Pancreas (tissue), 10 donors: Measurements from ENCODE around the gene FASTK. TPM values are rescaled to one million over a fixed set of nuclear protein-coding genes. Genes with fewer than 3 reads are reported as not detected.
A peak's percentile ranks its signal among the peaks of the same experiment; 100 is the strongest.

Source experiments
- ATAC-seq, 4 donors: fragments of 200-7000 bp; cut with Tn5 transposase; one replicate each; pipeline versions ENCODE4 v1.8.0 to v1.9.1; 2020; ENCODE audit warnings: mild to moderate bottlenecking in 4 of 4, moderate library complexity in 4 of 4
- DNase-seq, 6 donors: peaks; one replicate each; pipeline ENCODE4 v3.0.0-alpha.2; 2020
- FAIRE-seq: peaks from 2 replicates; lab custom pipeline; 2012; peaks lifted over from hg19 to GRCh38; lab: Jason Lieb, UNC
- H3K27ac ChIP-seq, 4 donors: fragments of 200-600 bp; sonication (generic); 1 replicate in 3 of 4; 2 replicates in 1 of 4; pipeline versions ENCODE4 v1.5.0 to v1.8.0; 2020
- H3K27me3 ChIP-seq, 4 donors: fragments of 200-600 bp; one replicate each; pipeline ENCODE4 v1.8.0; 2021
- H3K36me3 ChIP-seq, 3 donors: fragments of 200-600 bp; sonication (generic) in 1 of 3; one replicate each; pipeline versions ENCODE4 v1.5.0 to v1.8.0; 2020 to 2021
- H3K4me1 ChIP-seq, 3 donors: fragments of 200-600 bp; one replicate each; pipeline ENCODE4 v1.8.0; 2021
- H3K4me3 ChIP-seq, 4 donors: fragments of 200-600 bp; sonication (generic) in 2 of 4; one replicate each; pipeline versions ENCODE4 v1.5.0 to v1.8.0; 2020 to 2021
- H3K9me3 ChIP-seq, 4 donors: fragments of 200-600 bp; one replicate each; pipeline ENCODE4 v1.8.0; 2021
- WGBS, 2 donors: extraction: QIAGEN DNeasy Blood & Tissue Kit; methylation state at CpG; one replicate each; pipeline ENCODE4 v1.1.7; 2013; 5-methylcytosine and 5-hydroxymethylcytosine counted together
- intact Hi-C, 3 donors: fragments of 100-400 bp; cut with DNase I; formaldehyde crosslinking; loops; one replicate each; pipeline versions ENCODE4 v1.11.1 to v1.14.2; 2022
- polyA plus RNA-seq, 2 donors: library from polyadenylated mRNA; stranded (reverse); fragments of 200-250 nt; gene quantifications; one replicate each; pipeline ENCODE4 v1.2.3, GENCODE V29; 2013
- total RNA-seq, 6 donors: library from RNA; stranded (reverse); fragmentation: NEBNext Ultra II Directional in 4 of 6; extraction: Animal tissue kit (Norgen Biotek cat#: 25700) in 4 of 6; gene quantifications; one replicate each; pipeline versions ENCODE4 v1.2.1 to v1.2.4, GENCODE V29; 2021 to 2023
- TF ChIP-seq, protein P1 (sequence below), 4 donors: fragments of 200-600 bp; sonication (generic) in 3 of 4; IDR thresholded peaks; one replicate each; pipeline versions ENCODE4 v1.5.0 to v1.8.0; 2021; ENCODE audit warnings: antibody characterized with exemption in 4 of 4
- donor health status: healthy with polysubstance abuse.
- donor health status: DM: no; HTN: no; CAD: no; lungs with moderate emphysema.
- donor health status: DM: no; HTN: no; CAD: no.
- donor health status: control.
- donor health status: control.
- donor health status: Bipolar disorder and iron deficiency.
- donor health status: DM: yes; HTN: yes; CAD: no.
- donor health status: DM: no; HTN: no; CAD: no.
- donor health status: DM: no; HTN: no; CAD: no.
- donor health status: DM: yes; HTN: yes; CAD: no.

Gene FASTK
- total and polyA plus RNA-seq, 8 donors: 23.5 to 265 (median 40.0) TPM

DNA sequence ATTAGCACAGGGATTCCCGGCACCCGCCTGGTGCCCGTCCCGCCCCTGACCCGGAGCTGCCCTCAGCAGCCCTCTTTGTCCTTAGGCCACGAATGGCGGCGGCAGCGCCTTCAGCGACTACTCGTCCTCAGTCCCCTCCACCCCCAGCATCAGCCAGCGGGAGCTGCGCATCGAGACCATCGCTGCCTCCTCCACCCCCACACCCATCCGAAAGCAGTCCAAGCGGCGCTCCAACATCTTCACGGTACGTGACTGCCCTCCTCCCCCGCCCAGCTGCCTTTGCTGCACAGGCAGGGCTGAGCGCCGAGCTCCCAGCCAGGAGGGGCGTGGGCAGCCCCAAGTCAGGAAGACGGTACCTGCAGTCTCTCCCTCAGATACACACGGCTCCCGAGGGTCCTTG is 39.3 kb upstream of the FASTK start:
- Histone ChIP-seq H3K4me3 (no peak overlapping the region), H3K27ac (no peak overlapping the region), H3K9me3 (no peaks in the 10 kb centered on the region), H3K27me3 (no peaks in the 10 kb centered on the region), H3K4me1 (no peaks in the 10 kb centered on the region), H3K36me3 (peaks cover 0 to 43% (median 19%) of the 10 kb centered on the region in 3 donors)
- no peak for ATAC-seq
- TF ChIP-seq, protein P1, sequence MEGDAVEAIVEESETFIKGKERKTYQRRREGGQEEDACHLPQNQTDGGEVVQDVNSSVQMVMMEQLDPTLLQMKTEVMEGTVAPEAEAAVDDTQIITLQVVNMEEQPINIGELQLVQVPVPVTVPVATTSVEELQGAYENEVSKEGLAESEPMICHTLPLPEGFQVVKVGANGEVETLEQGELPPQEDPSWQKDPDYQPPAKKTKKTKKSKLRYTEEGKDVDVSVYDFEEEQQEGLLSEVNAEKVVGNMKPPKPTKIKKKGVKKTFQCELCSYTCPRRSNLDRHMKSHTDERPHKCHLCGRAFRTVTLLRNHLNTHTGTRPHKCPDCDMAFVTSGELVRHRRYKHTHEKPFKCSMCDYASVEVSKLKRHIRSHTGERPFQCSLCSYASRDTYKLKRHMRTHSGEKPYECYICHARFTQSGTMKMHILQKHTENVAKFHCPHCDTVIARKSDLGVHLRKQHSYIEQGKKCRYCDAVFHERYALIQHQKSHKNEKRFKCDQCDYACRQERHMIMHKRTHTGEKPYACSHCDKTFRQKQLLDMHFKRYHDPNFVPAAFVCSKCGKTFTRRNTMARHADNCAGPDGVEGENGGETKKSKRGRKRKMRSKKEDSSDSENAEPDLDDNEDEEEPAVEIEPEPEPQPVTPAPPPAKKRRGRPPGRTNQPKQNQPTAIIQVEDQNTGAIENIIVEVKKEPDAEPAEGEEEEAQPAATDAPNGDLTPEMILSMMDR (IDR thresholded peaks at IDR 0.05): no peak
- DNase-seq: peak in 1 of 6 donors; percentile 70
- intact Hi-C loops: loop anchor here in 1 of 3 donors (5.0 kb wide), 2 partner anchors 52 to 187 kb away; no protein-coding TSS in a partner anchor
- FAIRE-seq: no peak
- WGBS, 2 donors: 94 to 96% methylated on average over 25 to 27 of the region's 27 CpGs

- FAIRE-seq: no peak
These were observed 38.4 kb upstream of the FASTK start for GRCh38 chr7:151119055-151119415.

DNA sequence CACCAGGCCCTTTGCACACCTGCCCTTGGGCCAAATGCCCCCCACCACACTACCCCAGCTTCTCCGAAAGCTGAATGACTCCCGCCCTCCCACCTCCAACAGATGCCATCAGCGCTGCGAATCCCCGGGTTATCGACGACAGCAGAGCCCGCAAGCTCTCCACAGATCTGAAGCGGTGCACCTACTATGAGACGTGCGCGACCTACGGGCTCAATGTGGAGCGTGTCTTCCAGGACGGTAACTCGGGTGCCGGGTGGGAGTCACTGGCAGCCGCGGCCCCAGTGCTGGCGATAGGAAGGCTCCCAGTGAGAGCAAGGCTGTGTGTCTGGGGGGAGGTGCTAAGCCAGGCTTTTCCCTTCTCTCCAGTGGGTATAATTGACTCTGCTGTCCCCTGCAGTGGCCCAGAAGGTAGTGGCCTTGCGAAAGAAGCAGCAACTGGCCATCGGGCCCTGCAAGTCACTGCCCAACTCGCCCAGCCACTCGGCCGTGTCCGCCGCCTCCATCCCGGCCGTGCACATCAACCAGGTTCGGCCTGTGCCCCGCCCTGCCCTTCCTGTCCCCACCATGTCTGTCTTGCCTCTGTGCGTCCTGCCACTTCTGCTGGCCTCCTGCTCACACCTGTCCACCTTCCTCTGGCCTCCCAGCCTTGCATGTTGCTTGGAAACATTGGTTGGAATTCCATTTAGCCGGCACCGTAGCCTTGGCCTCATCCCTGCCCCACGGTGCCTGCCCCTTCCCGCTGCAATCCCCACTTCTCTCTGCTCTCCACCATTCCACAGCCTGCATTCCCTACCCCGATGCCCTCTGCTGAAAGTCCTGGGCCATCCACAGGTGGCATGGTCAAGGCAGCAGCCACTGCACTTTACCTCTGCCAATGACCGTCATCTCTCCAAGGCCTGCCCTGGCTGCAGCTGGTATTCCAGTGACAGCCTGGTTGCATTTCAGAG is 37.8 kb upstream of the FASTK start:
- no peak overlapping the region for H3K27ac ChIP-seq
- H3K27me3 ChIP-seq: no peaks in the 10 kb centered on the region
- H3K9me3 ChIP-seq: no peaks in the 10 kb centered on the region
- no peak overlapping the region for H3K4me3 ChIP-seq
- WGBS, 2 donors: 91% methylated on average over 38 of the region's 38 CpGs
- peaks cover 4 to 8% (median 6%) of the 10 kb centered on the region in 3 donors for H3K4me1 ChIP-seq
- TF ChIP-seq, protein P1 (IDR thresholded peaks at IDR 0.05): no peak
- intact Hi-C loops: no loop called here
- DNase-seq (peak in 1 of 6 donors; percentile 58), FAIRE-seq (no peak), ATAC-seq (no peak)
- H3K36me3 ChIP-seq: peaks cover 0 to 43% (median 19%) of the 10 kb centered on the region in 3 donors

More at GRCh38 chr7:151119055-151119415, 38.4 kb upstream of the FASTK start:
- Histone ChIP-seq H3K4me3 (no peak overlapping the region), H3K27ac (no peak overlapping the region), H3K4me1 (peaks cover 2 to 4% (median 2%) of the 10 kb centered on the region in 3 donors), H3K27me3 (no peaks in the 10 kb centered on the region), H3K9me3 (no peaks in the 10 kb centered on the region), H3K36me3 (peaks cover 0 to 43% (median 19%) of the 10 kb centered on the region in 3 donors)
- TF ChIP-seq, protein P1 (IDR thresholded peaks at IDR 0.05): no peak
- intact Hi-C loops: no loop called here
- ATAC-seq: no peak
- DNase-seq: peak in 1 of 6 donors; percentile 69
- WGBS, 2 donors: 93 to 94% methylated on average over 13 of the region's 13 CpGs

DNA sequence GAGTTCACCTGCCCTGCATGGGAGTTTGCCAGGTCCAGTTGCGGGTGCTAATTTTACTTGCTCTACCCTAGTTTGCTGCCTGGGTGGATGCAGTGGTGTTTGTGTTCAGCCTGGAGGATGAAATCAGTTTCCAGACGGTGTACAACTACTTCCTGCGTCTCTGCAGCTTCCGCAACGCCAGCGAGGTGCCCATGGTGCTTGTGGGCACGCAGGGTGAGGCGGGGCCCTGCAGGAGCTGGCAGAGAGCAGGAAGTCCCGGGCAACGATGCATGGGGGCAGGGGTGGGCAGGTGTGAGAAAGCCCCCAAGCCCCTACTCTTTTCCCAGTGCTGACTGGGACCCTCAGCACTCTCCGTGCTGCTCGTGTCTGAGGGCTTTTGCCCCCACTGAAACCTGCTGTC is 37.0 kb upstream of the FASTK start:
- no peak for FAIRE-seq
- no peaks in the 10 kb centered on the region for H3K9me3 ChIP-seq
- H3K4me1 ChIP-seq: peaks cover 4 to 12% (median 6%) of the 10 kb centered on the region in 3 donors
- TF ChIP-seq, protein P1 (IDR thresholded peaks at IDR 0.05): no peak
- WGBS, 2 donors: 91 to 92% methylated on average over 12 of the region's 12 CpGs
- DNase-seq: peak in 2 of 6 donors; percentile 19 to 59
- intact Hi-C loops: no loop called here
- H3K4me3 ChIP-seq: no peak overlapping the region
- ATAC-seq: no peak
- H3K27me3 ChIP-seq: no peaks in the 10 kb centered on the region
- peaks cover 0 to 34% (median 19%) of the 10 kb centered on the region in 3 donors for H3K36me3 ChIP-seq
- no peak overlapping the region for H3K27ac ChIP-seq
